Fibroblast of skin of back (primary cell): ENCODE measurements around the gene LAMA3. TPM values are rescaled to one million over a fixed set of nuclear protein-coding genes. Genes with fewer than 3 reads are reported as not detected.

ENCODE experiments used
- DNase-seq: peaks from one replicate; pipeline ENCODE4 v3.0.0-alpha.2; 2013
- polyA plus RNA-seq, 2 experiments: library from polyadenylated mRNA; unstranded; fragments of 120-200 nt; gene quantifications; one replicate each; pipeline ENCODE4 v1.2.1, GENCODE V29; 2013; ENCODE audit not compliant: insufficient read length in 2 of 2

Gene LAMA3, protein sequence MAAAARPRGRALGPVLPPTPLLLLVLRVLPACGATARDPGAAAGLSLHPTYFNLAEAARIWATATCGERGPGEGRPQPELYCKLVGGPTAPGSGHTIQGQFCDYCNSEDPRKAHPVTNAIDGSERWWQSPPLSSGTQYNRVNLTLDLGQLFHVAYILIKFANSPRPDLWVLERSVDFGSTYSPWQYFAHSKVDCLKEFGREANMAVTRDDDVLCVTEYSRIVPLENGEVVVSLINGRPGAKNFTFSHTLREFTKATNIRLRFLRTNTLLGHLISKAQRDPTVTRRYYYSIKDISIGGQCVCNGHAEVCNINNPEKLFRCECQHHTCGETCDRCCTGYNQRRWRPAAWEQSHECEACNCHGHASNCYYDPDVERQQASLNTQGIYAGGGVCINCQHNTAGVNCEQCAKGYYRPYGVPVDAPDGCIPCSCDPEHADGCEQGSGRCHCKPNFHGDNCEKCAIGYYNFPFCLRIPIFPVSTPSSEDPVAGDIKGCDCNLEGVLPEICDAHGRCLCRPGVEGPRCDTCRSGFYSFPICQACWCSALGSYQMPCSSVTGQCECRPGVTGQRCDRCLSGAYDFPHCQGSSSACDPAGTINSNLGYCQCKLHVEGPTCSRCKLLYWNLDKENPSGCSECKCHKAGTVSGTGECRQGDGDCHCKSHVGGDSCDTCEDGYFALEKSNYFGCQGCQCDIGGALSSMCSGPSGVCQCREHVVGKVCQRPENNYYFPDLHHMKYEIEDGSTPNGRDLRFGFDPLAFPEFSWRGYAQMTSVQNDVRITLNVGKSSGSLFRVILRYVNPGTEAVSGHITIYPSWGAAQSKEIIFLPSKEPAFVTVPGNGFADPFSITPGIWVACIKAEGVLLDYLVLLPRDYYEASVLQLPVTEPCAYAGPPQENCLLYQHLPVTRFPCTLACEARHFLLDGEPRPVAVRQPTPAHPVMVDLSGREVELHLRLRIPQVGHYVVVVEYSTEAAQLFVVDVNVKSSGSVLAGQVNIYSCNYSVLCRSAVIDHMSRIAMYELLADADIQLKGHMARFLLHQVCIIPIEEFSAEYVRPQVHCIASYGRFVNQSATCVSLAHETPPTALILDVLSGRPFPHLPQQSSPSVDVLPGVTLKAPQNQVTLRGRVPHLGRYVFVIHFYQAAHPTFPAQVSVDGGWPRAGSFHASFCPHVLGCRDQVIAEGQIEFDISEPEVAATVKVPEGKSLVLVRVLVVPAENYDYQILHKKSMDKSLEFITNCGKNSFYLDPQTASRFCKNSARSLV (N-terminal part only)
- polyA plus RNA-seq (2013, experiment 1 of 2; ENCODE audit: insufficient read length), result 1.4 TPM
- 3.0 TPM for polyA plus RNA-seq (2013, experiment 2 of 2; ENCODE audit: insufficient read length)

GRCh38 chr18:23689031-23689615 lies at the start of gene LAMA3:
LAMA3 (plus strand) TSS chr18:23689453; CDS start chr18:23689684, 231 bp downstream.
- DNase-seq, result peak; percentile 32

DNA sequence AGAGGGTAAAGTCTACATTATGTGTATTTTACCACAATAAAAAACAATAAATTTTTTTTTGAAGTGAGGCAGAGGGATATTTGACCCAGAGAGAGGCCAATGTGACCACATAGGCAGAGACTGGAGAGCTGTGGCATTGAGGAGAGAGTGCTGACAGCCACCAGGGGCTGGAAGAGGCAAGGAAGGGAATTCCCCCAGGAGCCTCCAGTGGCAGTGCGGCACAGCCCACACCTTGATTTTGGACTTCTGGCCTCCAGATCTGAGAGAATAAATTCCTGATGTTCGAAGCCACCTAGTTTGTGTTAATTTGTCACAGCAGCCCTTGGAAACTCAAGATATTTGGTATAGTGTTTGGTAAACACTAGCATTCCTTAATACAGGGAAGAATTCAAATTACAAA lies 49.2 kb upstream of the LAMA3 start:
- DNase-seq, result no peak

GRCh38 chr18:23641143-23641720 lies 48.0 kb upstream of the LAMA3 start:
- DNase-seq, result no peak

- no peak for DNase-seq
Observed at GRCh38 chr18:23641937-23642666, 47.2 kb upstream of the LAMA3 start.

- DNase-seq, result no peak
Observed at GRCh38 chr18:23643815-23644490, 45.3 kb upstream of the LAMA3 start.

DNA sequence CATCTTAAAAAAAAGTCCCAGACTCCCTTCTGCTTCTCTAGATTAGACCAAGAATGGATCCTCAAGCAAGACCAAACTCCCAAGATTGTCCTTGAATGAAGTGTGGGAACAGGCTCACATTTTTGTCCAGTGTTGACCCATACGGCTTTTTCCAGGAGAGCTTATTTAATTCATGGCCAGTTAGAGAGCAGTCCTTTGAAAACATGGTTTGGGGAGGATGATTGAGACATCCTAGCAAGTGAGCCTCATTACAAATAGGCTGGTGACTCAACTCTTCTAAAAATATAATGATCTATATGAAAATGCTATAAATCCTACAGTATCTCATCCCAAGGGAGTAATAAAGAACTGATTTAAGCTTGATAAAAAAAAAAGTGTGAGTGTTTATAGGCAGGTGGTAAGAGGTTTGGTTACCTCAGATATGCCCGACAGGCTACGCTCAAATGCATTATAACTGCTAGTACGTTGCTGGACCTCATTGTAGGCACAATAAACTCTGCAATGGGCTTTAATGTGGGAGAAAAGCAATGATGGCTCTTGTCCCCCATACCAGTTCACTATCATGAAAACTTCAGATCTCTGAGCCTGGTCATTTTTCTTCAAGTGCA lies 43.6 kb upstream of the LAMA3 start:
- DNase-seq, result no peak

DNA sequence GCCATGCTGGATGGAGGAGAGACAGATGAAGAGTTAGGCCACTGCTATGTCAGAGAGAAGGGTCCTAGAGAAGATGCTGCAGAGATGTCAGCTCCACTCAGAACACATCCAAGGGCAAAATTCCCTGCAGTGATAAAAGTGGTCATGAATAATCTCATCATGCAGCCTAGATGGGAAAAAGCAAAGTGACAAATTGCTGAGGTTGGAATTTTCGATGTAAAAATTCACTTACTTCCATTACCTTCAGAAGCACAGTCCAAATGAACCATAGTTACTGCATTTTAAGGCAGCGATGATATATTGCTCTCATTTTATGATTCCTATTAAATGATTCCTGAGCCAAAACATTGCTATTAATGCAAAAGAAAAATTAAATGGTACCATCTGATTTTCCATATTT lies 43.0 kb upstream of the LAMA3 start:
- no peak for DNase-seq

GRCh38 chr18:23648456-23648855 lies 40.8 kb upstream of the LAMA3 start:
- no peak for DNase-seq

- no peak for DNase-seq
Observed at GRCh38 chr18:23648940-23649607, 40.2 kb upstream of the LAMA3 start.

DNA sequence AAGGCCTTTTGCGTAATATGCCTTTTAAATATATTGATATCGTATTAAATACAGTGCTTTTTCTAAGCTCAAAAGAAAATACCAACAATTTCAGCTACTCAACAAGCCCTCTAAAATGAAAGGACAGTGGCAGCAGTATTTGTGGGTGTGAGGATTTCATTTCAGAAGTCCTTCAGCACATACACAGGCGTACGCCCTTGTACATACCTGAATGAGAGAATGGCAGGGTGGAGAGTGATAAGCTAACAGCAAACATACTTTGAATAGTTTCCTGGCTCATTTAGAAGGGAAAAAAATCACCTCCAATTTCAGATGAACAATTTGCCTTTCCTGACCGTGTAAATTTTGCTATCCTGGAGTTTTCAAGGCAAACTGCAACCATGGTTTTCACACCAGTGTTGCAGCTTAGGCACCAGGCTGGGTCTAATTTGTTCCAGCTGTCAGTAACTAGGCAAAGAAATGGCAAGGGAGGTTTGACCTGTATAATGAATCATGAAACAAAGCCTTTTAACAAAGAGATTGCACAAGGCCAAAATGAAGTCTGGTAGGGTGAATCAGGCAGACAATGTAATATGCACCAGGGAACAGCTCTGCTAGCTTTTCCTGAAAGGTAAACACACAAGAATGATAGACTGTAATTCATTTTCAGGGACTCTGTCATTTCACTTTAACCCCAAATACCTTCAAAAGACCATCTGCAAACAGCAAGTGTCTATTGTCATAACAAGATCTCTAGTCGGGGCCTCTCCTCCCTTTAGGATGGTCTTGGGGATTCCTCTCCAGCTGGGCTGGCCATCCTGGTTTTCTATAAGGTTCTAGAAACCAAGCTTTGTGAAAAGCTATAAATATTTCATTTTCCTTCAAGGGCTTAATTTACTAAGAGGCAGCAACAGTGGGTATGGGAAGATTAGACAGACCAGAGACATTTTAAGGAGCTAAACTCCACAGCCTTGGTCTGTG lies 38.0 kb upstream of the LAMA3 start:
- peak; percentile 38 for DNase-seq

DNA sequence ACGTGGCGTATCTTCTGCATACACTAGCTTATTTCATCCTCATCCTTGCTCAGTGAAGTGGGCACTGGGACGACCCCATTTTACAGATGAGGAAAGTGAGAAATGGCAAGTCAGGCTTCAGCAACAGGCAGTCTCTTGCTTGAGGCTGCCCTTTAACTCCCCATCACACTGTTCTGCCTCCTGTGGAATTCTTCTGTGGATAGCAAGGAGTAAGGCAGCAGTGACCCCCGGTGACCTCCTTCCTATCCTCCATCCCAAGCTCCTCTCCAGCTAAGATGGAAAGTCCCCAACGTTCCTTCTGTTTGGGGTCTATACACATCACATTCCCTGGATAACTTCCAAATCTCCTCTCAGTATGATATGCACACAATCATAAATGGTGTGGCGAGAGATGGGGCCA lies 37.0 kb upstream of the LAMA3 start:
- no peak for DNase-seq

DNA sequence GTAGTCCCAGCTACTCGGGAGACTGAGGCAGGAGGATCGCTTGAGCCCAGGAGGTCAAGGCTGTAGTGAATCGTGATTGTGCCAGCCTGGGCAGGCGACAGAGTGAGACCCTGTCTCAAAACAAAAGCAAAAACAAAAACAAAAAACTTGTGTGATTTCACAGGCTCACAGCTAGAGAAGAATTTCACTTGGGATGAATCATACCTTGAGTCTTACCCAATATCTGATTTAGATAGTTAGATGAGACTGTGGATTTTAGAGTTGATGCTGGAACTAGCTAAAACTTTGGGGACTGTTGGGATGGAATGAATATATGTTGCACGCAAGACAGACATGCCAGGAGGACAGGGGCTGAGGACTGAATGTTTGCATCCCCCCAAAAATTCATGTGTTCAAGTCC lies 31.0 kb upstream of the LAMA3 start:
- DNase-seq, result no peak

GRCh38 chr18:23661735-23662308 lies 27.4 kb upstream of the LAMA3 start:
- DNase-seq, result no peak

DNA sequence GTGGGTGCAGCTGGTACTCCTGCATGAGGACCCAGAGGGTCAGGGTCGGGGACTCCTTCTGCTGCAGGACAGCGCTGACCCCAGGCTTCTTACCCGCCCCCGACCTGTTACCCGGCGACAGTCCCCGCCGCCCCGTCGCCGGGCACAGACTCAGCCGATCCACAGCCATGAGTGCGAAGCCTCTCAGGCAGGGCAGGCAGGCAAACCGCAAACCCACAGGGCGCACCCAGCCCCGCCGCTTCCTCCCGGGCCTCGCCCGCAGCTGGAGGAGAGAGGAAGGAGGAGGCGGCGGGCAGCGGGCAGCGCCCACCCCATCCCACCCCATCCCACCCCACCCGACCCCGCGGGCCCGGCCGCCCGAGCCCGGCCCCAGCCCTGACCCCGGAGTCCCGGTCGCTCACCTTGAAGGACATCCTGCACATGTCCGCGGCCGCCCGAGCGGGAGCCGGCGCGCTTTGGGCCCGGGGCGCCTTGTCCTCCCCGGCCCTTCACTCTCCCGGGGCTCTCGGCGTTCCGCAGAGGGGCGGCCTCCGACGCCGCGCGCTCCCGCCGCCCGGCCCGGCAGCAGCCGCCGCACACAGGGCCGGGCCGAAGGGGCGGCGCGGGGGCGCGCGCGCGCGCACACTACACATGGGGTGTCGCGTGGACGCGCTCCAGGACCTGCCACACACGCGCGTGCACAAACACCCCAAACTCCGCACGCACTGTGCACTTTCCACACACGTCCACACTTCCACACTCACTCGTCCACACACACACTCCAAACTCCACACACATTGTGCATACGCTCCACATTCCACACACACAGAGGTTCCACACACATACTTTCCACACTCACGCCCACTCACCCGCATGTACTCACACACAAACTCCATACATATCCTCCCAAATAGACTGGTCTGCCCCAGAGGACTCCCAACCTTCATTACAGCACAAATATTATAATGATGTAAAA lies 26.7 kb upstream of the LAMA3 start, which contains the start of gene ANKRD29:
ANKRD29 (minus strand) TSS at position 603 of the 955 bp plus-strand sequence; CDS start at position 422, 181 bp downstream.
- DNase-seq, result peak; percentile 45

DNA sequence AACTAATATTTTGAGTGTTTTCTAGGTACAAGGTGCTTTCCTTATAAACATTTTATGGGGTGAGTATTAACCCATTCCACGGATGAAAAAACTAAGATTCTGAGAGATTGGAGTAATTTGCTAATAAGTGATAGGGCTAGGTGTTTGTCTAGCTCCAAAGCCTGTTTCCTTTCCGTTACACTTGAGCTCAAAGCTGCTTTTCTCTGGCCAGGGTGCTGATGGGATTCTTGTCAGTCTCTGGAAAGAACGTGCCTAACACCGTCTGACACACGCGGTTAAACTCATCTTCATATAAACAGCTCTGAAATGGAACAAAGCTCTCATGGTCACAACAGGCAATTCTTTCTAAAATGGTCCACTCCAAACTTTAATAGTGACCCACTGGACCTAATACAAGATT lies 24.6 kb upstream of the LAMA3 start:
- no peak for DNase-seq

GRCh38 chr18:23667114-23667513 lies 22.1 kb upstream of the LAMA3 start:
- DNase-seq, result no peak

GRCh38 chr18:23668731-23669130 lies 20.5 kb upstream of the LAMA3 start:
- no peak for DNase-seq
